ENCODE data around the gene TMEM212. TPM values are rescaled to one million over a fixed set of nuclear protein-coding genes. Genes with fewer than 3 reads are reported as not detected.
A peak's percentile ranks its signal among the peaks of the same experiment; 100 is the strongest.

The TMEM212 gene
- total and polyA plus RNA-seq, 2 of the 13 experiments (the other 11 are each of a cell fraction or from before 2014, with no cell fraction given), result not detected

DNA sequence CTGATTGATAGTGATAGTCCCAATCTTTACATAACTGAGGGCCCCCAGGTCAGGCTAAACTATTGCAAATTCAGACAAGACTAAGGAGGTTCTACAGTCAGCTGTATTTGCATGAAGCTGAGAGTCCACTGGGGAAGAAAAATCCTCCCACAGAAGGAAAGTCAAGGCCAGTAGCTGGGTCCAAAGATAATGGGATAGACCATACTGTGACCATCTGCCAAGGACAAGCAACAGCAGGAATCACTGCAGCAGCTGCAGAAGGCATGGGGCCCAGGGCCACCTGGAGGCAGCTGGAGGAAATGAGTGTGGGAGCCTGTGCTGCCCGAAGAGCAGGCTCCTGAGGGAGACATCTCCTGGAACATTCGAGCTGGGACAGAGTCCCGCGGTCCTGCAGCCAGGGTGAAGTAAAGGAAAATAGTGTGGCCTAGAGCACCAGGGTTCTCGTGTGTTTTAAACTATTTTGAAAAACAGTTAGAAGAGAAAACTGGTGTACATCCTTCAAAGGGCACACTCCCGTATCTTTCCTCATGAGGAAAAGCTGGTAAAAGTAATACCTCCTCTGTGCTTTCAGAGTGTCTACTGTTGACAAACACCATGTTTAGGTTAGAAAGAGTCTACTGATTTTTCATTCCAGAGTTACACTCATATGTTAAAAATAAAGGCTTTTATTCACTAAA, 13.2 kb upstream of the TMEM212 start (continued):
- TF ChIP-seq, protein P1, sequence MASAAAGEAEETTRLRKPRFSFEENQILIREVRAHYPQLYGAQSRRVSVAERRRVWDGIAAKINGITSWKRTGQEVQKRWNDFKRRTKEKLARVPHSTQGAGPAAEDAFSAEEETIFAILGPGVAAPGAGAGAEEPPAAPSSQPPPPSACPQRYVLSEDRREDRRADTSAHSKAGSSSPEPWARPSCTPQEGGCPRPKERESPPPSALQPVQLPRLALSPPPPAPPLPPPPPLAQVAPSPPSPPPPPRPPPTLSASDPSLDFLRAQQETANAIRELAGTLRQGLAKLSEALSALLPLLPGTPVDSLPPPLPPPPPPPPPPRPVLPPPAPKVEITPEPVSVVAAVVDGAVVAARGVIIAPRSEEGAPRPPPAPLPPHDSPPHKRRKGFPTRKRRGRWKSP (CRISPR knock-in tag; IDR thresholded peaks at IDR 0.05), result 0 out of 2 replicates have a peak, but pooled peaks have one; percentile 33
- TF ChIP-seq ZNF619 (CRISPR knock-in tag; IDR thresholded peaks at IDR 0.05) (peak; percentile 71; the same call in 1 of the 2 replicates), NONO (IDR thresholded peaks at IDR 0.05) (no peak), NONO (CRISPR knock-in tag; conservative IDR thresholded peaks at IDR 0.05) (0 out of 2 replicates have a peak, but pooled peaks have one; percentile 20), HNF4G (IDR thresholded peaks at IDR 0.05; ENCODE audit: borderline replicate concordance, low read depth, low read length) (no peak; the same call in 1 of the 2 replicates), HNF4G (CRISPR knock-in tag; IDR thresholded peaks at IDR 0.05; ENCODE audit: borderline replicate concordance, low read depth) (no peak), RCOR2 (CRISPR knock-in tag; IDR thresholded peaks at IDR 0.05) (peak; percentile 82), STAG1 (CRISPR knock-in tag; IDR thresholded peaks at IDR 0.05) (peak; percentile 92), ZNF614 (CRISPR knock-in tag; IDR thresholded peaks at IDR 0.05; ENCODE audit: borderline replicate concordance) (peak; percentile 56; the same call in 1 of the 2 replicates), ATF7 (IDR thresholded peaks at IDR 0.05) (no peak), ATF7 (CRISPR knock-in tag; IDR thresholded peaks at IDR 0.05) (0 out of 2 replicates have a peak, but pooled peaks have one; percentile 36), KDM3A (CRISPR knock-in tag; IDR thresholded peaks at IDR 0.05; ENCODE audit: low read depth) (peak; percentile 88), TCF7 (IDR thresholded peaks at IDR 0.05; ENCODE audit: low read depth) (no peak), ZNF674 (CRISPR knock-in tag; IDR thresholded peaks at IDR 0.05; ENCODE audit: low read depth) (no peak), KLF11 (CRISPR knock-in tag; IDR thresholded peaks at IDR 0.05) (no peak)
- TF ChIP-seq, protein P2, sequence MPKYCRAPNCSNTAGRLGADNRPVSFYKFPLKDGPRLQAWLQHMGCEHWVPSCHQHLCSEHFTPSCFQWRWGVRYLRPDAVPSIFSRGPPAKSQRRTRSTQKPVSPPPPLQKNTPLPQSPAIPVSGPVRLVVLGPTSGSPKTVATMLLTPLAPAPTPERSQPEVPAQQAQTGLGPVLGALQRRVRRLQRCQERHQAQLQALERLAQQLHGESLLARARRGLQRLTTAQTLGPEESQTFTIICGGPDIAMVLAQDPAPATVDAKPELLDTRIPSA (CRISPR knock-in tag; IDR thresholded peaks at IDR 0.05; ENCODE audit: borderline replicate concordance), result no peak
- TF ChIP-seq, protein P3, sequence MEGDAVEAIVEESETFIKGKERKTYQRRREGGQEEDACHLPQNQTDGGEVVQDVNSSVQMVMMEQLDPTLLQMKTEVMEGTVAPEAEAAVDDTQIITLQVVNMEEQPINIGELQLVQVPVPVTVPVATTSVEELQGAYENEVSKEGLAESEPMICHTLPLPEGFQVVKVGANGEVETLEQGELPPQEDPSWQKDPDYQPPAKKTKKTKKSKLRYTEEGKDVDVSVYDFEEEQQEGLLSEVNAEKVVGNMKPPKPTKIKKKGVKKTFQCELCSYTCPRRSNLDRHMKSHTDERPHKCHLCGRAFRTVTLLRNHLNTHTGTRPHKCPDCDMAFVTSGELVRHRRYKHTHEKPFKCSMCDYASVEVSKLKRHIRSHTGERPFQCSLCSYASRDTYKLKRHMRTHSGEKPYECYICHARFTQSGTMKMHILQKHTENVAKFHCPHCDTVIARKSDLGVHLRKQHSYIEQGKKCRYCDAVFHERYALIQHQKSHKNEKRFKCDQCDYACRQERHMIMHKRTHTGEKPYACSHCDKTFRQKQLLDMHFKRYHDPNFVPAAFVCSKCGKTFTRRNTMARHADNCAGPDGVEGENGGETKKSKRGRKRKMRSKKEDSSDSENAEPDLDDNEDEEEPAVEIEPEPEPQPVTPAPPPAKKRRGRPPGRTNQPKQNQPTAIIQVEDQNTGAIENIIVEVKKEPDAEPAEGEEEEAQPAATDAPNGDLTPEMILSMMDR (CRISPR knock-in tag; IDR thresholded peaks at IDR 0.05), result peak; percentile 96
- TF ChIP-seq, protein P4, sequence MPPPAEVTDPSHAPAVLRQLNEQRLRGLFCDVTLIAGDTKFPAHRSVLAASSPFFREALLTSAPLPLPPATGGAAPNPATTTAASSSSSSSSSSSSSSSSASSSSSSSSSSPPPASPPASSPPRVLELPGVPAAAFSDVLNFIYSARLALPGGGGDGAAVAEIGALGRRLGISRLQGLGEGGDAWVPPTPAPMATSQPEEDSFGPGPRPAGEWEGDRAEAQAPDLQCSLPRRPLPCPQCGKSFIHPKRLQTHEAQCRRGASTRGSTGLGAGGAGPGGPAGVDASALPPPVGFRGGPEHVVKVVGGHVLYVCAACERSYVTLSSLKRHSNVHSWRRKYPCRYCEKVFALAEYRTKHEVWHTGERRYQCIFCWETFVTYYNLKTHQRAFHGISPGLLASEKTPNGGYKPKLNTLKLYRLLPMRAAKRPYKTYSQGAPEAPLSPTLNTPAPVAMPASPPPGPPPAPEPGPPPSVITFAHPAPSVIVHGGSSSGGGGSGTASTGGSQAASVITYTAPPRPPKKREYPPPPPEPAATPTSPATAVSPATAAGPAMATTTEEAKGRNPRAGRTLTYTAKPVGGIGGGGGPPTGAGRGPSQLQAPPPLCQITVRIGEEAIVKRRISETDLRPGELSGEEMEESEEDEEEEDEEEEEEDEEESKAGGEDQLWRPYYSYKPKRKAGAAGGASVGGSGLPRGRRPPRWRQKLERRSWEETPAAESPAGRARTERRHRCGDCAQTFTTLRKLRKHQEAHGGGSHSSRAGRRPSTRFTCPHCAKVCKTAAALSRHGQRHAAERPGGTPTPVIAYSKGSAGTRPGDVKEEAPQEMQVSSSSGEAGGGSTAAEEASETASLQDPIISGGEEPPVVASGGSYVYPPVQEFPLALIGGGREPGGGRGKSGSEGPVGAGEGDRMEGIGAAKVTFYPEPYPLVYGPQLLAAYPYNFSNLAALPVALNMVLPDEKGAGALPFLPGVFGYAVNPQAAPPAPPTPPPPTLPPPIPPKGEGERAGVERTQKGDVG (CRISPR knock-in tag; IDR thresholded peaks at IDR 0.05; ENCODE audit: borderline replicate concordance), result peak; percentile 47; the same call in 1 of the 2 replicates
- TF ChIP-seq, protein P5, sequence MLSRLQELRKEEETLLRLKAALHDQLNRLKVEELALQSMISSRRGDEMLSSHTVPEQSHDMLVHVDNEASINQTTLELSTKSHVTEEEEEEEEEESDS (CRISPR knock-in tag; IDR thresholded peaks at IDR 0.05; ENCODE audit: borderline replicate concordance), result no peak
- TF ChIP-seq, protein P6, sequence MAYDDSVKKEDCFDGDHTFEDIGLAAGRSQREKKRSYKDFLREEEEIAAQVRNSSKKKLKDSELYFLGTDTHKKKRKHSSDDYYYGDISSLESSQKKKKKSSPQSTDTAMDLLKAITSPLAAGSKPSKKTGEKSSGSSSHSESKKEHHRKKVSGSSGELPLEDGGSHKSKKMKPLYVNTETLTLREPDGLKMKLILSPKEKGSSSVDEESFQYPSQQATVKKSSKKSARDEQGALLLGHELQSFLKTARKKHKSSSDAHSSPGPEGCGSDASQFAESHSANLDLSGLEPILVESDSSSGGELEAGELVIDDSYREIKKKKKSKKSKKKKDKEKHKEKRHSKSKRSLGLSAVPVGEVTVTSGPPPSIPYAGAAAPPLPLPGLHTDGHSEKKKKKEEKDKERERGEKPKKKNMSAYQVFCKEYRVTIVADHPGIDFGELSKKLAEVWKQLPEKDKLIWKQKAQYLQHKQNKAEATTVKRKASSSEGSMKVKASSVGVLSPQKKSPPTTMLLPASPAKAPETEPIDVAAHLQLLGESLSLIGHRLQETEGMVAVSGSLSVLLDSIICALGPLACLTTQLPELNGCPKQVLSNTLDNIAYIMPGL (CRISPR knock-in tag; IDR thresholded peaks at IDR 0.05; ENCODE audit: borderline replicate concordance in 1 of 2, low read depth in 1 of 2), result peak; percentile 78 to 86

Data from HepG2 (cell line).